ENCODE data around the gene CAMK2G.

DNA sequence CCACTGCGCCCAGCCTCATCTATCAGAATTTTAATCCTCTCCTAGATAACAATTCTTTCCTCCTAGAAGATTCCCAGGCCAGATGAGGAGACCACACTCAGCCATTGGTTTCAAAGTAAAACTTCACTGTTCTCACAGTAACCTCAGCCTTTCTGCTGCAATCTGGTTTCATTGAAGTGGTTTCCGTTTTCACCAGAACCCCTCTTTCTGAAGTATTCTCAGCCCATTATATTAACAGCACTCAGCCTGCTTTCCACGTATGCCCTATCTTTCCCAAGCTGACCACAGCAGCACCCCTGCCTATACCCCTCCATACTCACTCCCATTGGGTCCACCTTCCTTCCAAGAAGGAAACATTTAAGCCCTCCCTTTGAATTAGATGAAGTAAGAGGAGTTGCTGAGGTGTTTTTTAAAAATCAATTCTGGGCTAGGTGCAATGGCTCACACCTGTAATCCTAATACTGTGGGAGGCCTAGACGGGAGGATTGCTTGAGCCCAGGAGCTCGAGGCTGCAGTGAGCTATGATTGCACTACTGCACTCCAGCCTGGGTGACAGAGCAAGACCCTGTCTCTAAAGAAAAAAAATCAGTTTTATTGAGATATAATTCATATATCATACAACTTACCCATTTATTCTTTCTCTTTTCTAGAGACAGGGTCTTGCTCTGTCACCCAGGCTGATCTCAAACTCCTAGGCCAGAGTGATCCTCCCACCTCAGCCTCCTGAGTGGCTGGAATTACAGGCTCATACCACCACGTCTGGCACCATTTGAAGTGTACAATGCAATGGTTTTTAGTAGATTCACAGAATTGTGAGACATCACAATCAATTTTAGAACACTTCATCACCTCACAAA, 47.9 kb upstream of the CAMK2G start:
- TF ChIP-seq, protein P1, sequence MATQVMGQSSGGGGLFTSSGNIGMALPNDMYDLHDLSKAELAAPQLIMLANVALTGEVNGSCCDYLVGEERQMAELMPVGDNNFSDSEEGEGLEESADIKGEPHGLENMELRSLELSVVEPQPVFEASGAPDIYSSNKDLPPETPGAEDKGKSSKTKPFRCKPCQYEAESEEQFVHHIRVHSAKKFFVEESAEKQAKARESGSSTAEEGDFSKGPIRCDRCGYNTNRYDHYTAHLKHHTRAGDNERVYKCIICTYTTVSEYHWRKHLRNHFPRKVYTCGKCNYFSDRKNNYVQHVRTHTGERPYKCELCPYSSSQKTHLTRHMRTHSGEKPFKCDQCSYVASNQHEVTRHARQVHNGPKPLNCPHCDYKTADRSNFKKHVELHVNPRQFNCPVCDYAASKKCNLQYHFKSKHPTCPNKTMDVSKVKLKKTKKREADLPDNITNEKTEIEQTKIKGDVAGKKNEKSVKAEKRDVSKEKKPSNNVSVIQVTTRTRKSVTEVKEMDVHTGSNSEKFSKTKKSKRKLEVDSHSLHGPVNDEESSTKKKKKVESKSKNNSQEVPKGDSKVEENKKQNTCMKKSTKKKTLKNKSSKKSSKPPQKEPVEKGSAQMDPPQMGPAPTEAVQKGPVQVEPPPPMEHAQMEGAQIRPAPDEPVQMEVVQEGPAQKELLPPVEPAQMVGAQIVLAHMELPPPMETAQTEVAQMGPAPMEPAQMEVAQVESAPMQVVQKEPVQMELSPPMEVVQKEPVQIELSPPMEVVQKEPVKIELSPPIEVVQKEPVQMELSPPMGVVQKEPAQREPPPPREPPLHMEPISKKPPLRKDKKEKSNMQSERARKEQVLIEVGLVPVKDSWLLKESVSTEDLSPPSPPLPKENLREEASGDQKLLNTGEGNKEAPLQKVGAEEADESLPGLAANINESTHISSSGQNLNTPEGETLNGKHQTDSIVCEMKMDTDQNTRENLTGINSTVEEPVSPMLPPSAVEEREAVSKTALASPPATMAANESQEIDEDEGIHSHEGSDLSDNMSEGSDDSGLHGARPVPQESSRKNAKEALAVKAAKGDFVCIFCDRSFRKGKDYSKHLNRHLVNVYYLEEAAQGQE (IDR thresholded peaks at IDR 0.05; ENCODE audit: insufficient read depth in 1 of 2, low read depth in 2 of 2, low read length in 2 of 2), result no peak
- TF ChIP-seq POLR2AphosphoS5 (IDR thresholded peaks at IDR 0.05; ENCODE audit: low read depth, low read length), result no peak
